HG03460 (cell line): ENCODE measurements around the gene KRT2.

Source experiments
- ATAC-seq: cut with Tn5 transposase; IDR thresholded peaks from one replicate; pipeline ENCODE4 v1.9.1; 2021; ENCODE audit not compliant: unreplicated experiment

Gene KRT2

GRCh38 chr12:52600475-52600874 is 51.5 kb downstream of the KRT2 start:
- ATAC-seq = no peak

GRCh38 chr12:52600071-52600470 is 51.9 kb downstream of the KRT2 start:
- ATAC-seq = no peak

GRCh38 chr12:52598966-52599365 is 53.0 kb downstream of the KRT2 start:
- no peak for ATAC-seq
